KG1 (cell line): ENCODE measurements around the gene MAP3K5.
"Not testable (repeated sequence)": the region's sequence is repeated elsewhere in the genome, so short reads cannot be mapped to it uniquely, and the experiment has no call there.

Experiments
- DNase-seq: peaks from one replicate; lab custom pipeline; 2025; lab: John Stamatoyannopoulos, UW

Gene MAP3K5

GRCh38 chr6:136791296-136792094 is 782 bp downstream of the MAP3K5 start:
- DNase-seq: peak; percentile 55

DNA sequence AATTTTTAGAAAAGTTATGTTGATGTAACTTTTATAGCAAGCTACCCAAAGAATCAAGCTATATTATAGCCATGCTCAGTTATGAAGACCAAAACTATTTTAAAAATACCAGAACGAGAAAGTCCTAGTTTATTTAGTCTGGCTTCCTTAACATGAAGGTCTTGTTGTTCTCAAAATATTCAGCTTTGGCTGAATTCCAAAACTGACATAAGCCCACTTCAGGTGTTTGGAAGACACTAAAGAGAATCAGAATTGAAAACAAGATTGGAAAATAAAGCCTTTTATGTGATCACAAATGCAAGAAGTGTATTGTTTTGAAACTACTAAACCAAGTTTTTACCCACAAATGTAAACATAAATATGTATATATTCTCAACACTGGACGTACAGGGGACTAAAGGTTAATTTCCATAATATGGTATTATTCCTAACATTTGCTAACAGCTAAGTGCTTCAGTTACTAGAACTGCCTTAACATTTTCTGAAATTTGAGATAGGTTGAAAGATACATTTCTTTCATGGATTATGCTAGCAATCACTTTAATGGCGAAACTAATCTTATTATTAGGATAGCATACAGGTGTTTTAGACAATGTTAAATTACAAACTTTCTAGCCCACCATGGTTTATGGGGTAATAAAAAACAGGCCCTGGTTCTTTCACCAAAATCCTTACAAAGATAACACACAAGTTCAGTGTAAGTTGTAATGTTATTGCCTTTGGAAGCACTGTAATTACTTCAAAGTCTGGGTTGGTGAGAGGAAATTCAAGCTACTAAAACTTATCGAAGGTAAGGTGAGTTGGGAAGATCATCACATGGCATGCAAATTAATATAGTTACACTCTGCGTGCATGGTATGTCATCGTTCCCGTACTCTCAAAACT is 1.6 kb downstream of the MAP3K5 start:
- no peak for DNase-seq

DNA sequence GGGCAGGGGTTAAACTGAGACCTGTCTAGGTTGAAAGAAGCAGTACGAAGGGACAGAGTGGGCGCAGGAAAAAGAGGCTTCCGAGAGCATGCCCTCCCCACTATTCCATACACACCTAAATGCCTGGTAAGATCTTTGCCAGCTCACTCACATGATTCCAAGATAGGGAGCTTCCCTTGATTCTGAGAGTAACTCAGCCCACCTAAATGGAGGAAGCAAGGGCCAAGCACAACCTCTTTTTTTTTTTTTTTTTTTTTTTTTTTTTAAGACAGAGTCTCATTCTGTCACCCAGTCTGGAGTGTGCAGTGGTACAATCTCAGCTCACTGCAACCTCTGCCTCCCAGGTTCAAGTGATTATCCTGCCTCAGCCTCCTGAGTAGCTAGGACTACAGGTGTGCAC is 2.8 kb downstream of the MAP3K5 start:
- not testable (repeated sequence) for DNase-seq

GRCh38 chr6:136788069-136788902 is 4.0 kb downstream of the MAP3K5 start:
- DNase-seq: no peak

DNA sequence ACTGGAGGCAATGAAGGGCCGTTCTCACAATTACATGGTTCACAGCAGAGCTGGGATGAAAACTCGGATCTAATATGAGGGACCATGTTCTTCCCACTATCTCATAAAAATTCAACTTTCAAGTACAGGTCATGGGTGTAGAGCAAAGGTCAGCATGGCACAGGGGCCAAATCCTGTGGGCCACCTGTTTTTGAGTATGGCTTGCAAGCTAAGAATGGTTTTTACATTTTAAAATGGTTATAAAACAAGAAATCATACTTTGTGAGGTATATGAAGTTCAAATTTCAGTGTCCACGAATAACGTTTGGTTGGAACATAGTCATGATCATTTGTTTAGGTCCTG is 4.6 kb downstream of the MAP3K5 start:
- no peak for DNase-seq

GRCh38 chr6:136786658-136787057 is 5.6 kb downstream of the MAP3K5 start:
- DNase-seq: no peak

- DNase-seq: no peak
Observed at GRCh38 chr6:136784910-136785746, 7.1 kb downstream of the MAP3K5 start.

DNA sequence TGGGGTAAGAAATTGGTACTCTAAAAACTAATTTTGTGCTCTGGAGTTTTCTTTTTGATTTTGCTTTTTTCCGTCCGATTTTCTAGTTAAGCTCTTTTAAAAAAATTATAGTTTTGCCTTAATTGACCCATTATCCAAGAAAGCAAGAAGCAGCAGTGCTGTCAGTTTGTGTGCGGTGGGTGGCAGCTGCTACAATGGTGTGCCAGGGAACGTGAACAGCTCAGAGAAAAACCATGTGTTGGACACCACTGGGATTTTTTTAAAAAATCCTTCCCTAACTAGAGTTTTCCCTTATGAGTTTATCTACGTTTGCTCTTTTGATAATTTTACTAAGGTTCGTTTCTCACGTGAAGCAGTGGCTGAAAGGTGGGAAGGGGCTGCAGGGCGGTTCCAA is 8.0 kb downstream of the MAP3K5 start:
- DNase-seq: no peak

GRCh38 chr6:136783495-136784270 is 8.6 kb downstream of the MAP3K5 start:
- peak; percentile 66 for DNase-seq

DNA sequence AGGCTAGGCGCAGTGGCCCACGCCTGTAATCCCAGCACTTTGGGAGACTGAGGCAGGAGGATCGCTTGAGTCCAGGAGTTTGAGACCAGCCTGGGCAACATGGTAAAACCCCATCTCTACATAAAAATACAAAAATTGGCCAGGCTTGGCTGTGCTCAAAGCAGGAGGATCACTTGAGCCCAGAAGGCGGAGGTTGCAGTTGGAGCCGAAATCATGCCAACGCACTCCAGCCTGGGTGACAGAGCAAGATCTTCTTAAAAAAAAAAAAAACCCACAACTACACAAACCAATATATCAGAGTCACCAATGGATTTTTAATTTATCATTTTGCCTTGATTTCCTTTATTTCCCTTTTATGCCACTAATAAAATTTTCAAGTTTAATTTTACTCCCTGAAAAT is 9.3 kb downstream of the MAP3K5 start:
- DNase-seq: no peak

DNA sequence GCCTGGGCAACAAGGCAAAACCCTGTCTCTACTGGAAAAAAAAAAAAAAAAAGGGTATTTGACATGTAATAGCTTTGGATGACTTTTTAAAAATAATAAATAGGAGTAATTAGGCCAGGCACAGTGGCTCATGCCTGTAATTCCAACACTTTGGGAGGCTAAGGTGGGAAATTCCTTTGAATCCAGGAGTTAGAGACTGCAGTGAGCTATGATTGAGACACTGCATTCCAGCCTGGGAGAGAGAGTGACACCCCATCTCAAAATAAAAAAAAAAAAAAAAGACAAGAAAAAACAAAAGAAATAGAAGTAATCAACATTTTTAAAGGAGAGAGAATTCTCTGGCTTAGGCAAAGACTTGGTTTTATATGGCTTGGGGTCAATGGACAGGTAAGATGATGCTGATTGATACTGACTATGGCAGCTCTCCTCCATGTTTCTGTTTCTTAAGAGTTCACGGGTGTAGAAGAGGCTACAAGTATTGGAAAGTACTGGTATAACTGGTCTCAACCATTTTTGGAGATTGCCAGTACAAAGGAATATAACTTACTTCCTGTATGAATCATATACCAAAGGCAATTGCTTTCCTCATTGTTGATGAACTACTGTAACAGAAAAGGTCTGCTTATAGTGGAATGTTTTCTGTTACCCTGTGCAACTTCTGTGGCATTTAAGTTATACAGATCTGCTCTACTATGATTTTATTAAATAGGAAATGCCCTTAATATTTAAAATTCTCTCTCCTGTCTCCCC is 10.1 kb downstream of the MAP3K5 start:
- no peak for DNase-seq

- DNase-seq: no peak
Observed at GRCh38 chr6:136780972-136781371, 11.3 kb downstream of the MAP3K5 start.

GRCh38 chr6:136779682-136780081 is 12.6 kb downstream of the MAP3K5 start:
- no peak for DNase-seq

- DNase-seq: no peak
Observed at GRCh38 chr6:136777651-136778050, 14.6 kb downstream of the MAP3K5 start.

GRCh38 chr6:136775548-136775947 is 16.7 kb downstream of the MAP3K5 start:
- DNase-seq: no peak

DNA sequence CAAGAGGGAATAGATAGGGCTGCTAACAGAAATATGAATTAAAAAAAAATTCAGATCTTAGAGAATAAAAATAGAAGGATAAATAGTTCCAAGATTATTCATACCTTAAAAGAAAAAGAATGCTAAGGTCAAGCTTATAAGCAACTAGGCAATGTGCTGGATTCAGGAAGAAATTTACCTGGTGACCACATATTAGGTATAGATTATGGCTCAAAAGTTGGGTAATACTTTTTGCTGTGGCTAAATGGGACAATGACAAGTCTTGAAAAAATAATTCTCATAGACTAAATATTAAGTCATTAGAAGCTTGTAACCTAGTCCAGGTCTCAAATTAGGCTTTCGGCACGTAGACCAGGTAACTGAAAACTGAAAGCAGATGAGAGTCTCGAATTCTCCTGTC is 17.2 kb downstream of the MAP3K5 start:
- DNase-seq: no peak

- no peak for DNase-seq
Observed at GRCh38 chr6:136774228-136775041, 17.8 kb downstream of the MAP3K5 start.

DNA sequence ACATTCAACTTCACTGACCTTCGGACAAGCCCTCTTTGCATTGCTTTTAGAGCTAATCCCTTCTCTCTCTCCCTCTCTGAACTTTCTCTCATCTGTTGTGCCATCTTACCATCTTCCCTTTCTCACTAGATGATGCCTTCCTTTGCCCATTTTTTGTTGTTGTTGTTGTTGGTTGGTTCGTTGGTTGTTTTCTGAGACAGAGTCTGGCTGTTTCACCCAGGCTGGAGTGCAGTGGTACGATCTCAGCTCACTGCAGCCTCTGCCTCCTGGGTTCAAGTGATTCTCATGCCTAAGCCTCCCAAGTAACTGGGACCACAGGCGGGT is 18.8 kb downstream of the MAP3K5 start:
- no peak for DNase-seq
